C4-2B (cell line): ENCODE measurements around the gene YPEL1.

Experiments
- H3K27ac ChIP-seq: fragments of 450-650 bp; 2 replicates; pipeline ENCODE4 v1.5.1; 2017
- CTCF ChIP-seq: fragments of 450-650 bp; conservative IDR thresholded peaks from 2 replicates; pipeline ENCODE4 v1.5.1; 2017; ENCODE audit warnings: mild to moderate bottlenecking
- ZFX ChIP-seq: fragments of 450-650 bp; IDR thresholded peaks from 2 replicates; pipeline ENCODE4 v1.6.1; 2017

YPEL1 gene

GRCh38 chr22:21690401-21690801 is 45.2 kb downstream of the YPEL1 start:
- H3K27ac ChIP-seq = no peak overlapping the region
- TF ChIP-seq ZFX (no peak), CTCF (no peak)

GRCh38 chr22:21688706-21689381 is 46.8 kb downstream of the YPEL1 start:
- no peak overlapping the region for H3K27ac ChIP-seq
- TF ChIP-seq CTCF (no peak), ZFX (no peak)

- no peak for TF ChIP-seq CTCF
- no peak for TF ChIP-seq ZFX
- H3K27ac ChIP-seq = no peak overlapping the region
These were observed 47.3 kb downstream of the YPEL1 start for GRCh38 chr22:21688341-21688705.

GRCh38 chr22:21687685-21688259 is 47.8 kb downstream of the YPEL1 start:
- TF ChIP-seq CTCF (no peak), ZFX (no peak)
- no peak overlapping the region for H3K27ac ChIP-seq

GRCh38 chr22:21686634-21687393 is 48.8 kb downstream of the YPEL1 start:
- TF ChIP-seq CTCF (no peak), ZFX (no peak)

GRCh38 chr22:21686193-21686608 is 49.4 kb downstream of the YPEL1 start:
- H3K27ac ChIP-seq = no peak overlapping the region
- TF ChIP-seq ZFX (no peak), CTCF (no peak)

More at GRCh38 chr22:21686634-21687393, 48.8 kb downstream of the YPEL1 start:
- no peak overlapping the region for H3K27ac ChIP-seq

- TF ChIP-seq ZFX (no peak), CTCF (no peak)
- H3K27ac ChIP-seq = no peak overlapping the region
These were observed 50.5 kb downstream of the YPEL1 start for GRCh38 chr22:21685164-21685513.
